ENCODE results near the gene LBX2. TPM values are rescaled to one million over a fixed set of nuclear protein-coding genes. Genes with fewer than 3 reads are reported as not detected.

Gene LBX2
- polyA plus RNA-seq, 1 of the 3 experiments (the other 2 are of a cell fraction): 0.03 TPM

GRCh38 chr2:74546004-74546403, 46.6 kb upstream of the LBX2 start:
- no peak overlapping the region for H3K4me2 ChIP-seq
- H3K9ac ChIP-seq: no peak overlapping the region
- no peak overlapping the region for H3K27ac ChIP-seq (ENCODE audit: low read depth in 2 of 2, low read length in 1 of 2)
- peaks cover 18% of the 10 kb centered on the region; the same call in 1 of the 2 replicates for H3K79me2 ChIP-seq (ENCODE audit: insufficient read depth)
- H3K27me3 ChIP-seq (ENCODE audit: insufficient read depth): no peaks in the 10 kb centered on the region
- POLR2A ChIA-PET: interaction anchor here (0.6 kb wide), 1 partner anchor 62 kb away, joined by 3 read pairs; no protein-coding TSS in a partner anchor
- H3K36me3 ChIP-seq (replicated peaks in 1 of 2; ENCODE audit: control insufficient read depth in 1 of 2, insufficient read depth in 2 of 2, low read length in 1 of 2): peaks cover 7 to 8% of the 10 kb centered on the region in 2 experiments
- no peaks in the 10 kb centered on the region for H3K9me3 ChIP-seq
- no peaks in the 10 kb centered on the region for H4K20me1 ChIP-seq (ENCODE audit: insufficient read depth)
- H3K9me2 ChIP-seq: no peaks in the 10 kb centered on the region
- peaks cover 4 to 18% of the 10 kb centered on the region in 2 experiments; a peak in 3 of 4 replicates for H3K4me1 ChIP-seq (ENCODE audit: control insufficient read depth in 1 of 2, insufficient read depth in 2 of 2, low read depth in 1 of 2, low read length in 1 of 2)
- no peak overlapping the region for H2AFZ ChIP-seq (ENCODE audit: low read depth)
- TF ChIP-seq TEAD4 (IDR thresholded peaks at IDR 0.05; ENCODE audit: borderline replicate concordance, insufficient read depth) (no peak), USF2 (IDR thresholded peaks at IDR 0.05; ENCODE audit: borderline replicate concordance, low read depth, low read length) (no peak), MEF2A (IDR thresholded peaks at IDR 0.05; ENCODE audit: borderline replicate concordance, low read depth) (no peak), GABPA (IDR thresholded peaks at IDR 0.05; ENCODE audit: low read depth) (no peak), TCF12 (IDR thresholded peaks at IDR 0.05) (no peak), FOXM1 (IDR thresholded peaks at IDR 0.05; ENCODE audit: low read depth) (no peak), EZH2phosphoT487 (IDR thresholded peaks at IDR 0.05; ENCODE audit: borderline replicate concordance, low read depth) (no peak), ZBTB33 (IDR thresholded peaks at IDR 0.05; ENCODE audit: borderline replicate concordance, low read depth) (no peak), RFX5 (IDR thresholded peaks at IDR 0.05; ENCODE audit: low read length) (no peak), NFIC (IDR thresholded peaks at IDR 0.05; ENCODE audit: borderline replicate concordance) (no peak), IRF3 (IDR thresholded peaks at IDR 0.05; ENCODE audit: low read depth, low read length) (no peak), NRF1 (IDR thresholded peaks at IDR 0.05; ENCODE audit: low read depth, low read length) (no peak), POLR2AphosphoS5 (IDR thresholded peaks at IDR 0.05; ENCODE audit: low read depth, low read length) (no peak), CHD2 (IDR thresholded peaks at IDR 0.05; ENCODE audit: low read length, partially characterized antibody) (no peak), FOSL2 (IDR thresholded peaks at IDR 0.05; ENCODE audit: borderline replicate concordance, low read depth) (no peak), YY1 (IDR thresholded peaks at IDR 0.05; ENCODE audit: low read depth) (no peak), PBX3 (IDR thresholded peaks at IDR 0.05) (no peak), ELF1 (IDR thresholded peaks at IDR 0.05) (no peak)
- H3K4me3 ChIP-seq (ENCODE audit: low read depth in 2 of 2, low read length in 1 of 2): no peak overlapping the region
- CTCF ChIA-PET: interaction anchor here (1.0 to 5.6 kb wide), 3 partner anchors 13 to 81 kb away, joined by 3 to 26 read pairs (median 3); partner anchors contain the start of gene MOGS
- DNase-seq: no peak
- WGBS (ENCODE audit: low lambda C conversion rate): 76% methylated on average over 3 of the region's 3 CpGs
- peaks cover 7% of the 10 kb centered on the region for H3F3A ChIP-seq (replicated peaks; ENCODE audit: insufficient read depth)
